ENCODE results near the gene THEM4.

DNA sequence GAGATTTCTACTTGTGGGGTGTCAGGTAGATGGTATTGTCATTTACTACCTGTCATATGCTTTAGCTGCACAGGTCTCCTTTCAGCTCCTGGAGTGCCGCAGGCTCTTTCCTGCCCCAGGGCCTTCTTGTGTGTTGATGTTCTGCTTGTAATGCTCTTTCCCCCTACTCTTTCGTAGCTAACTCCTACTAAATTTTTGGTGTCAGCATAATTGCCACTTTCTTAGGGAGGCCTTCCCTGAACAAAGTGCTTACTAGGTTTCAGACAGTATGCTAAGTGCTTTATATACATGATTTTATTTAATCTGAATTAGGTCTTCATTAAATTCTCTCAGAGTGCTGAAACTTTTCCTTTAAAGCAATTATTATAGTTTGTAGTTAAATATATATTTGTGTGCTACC, 4.8 kb upstream of the THEM4 start:
- TF ChIP-seq CTCF (IDR thresholded peaks at IDR 0.05) (no peak), POLR2A (IDR thresholded peaks at IDR 0.05) (no peak)

All from lower leg skin (tissue), 3 donors.